DND-41 (cell line): ENCODE results near the gene ZNF445.

Source experiments
- ATAC-seq: fragments of 200-7000 bp; cut with Tn5 transposase; 3 replicates; pipeline ENCODE4 v1.9.1; 2021; ENCODE audit warnings: low read depth; ENCODE audit not compliant: insufficient read depth
- DNase-seq: peaks from one replicate; pipeline ENCODE4 v3.0.0-alpha.2; 2020
- H2AFZ ChIP-seq: 2 replicates; pipeline ENCODE4 v1.6.0; 2012; ENCODE audit warnings: low read depth, low read length
- H3K27ac ChIP-seq: 2 replicates; pipeline ENCODE4 v1.5.1; 2012; ENCODE audit warnings: low read length, inconsistent platforms
- H3K27me3 ChIP-seq: fragments of 200-600 bp; sonication (generic); 2 replicates; pipeline ENCODE4 v1.6.0; 2012; ENCODE audit warnings: low read length, mild to moderate bottlenecking, inconsistent platforms; ENCODE audit not compliant: insufficient read depth, poor library complexity
- H3K36me3 ChIP-seq: 2 replicates; pipeline ENCODE4 v1.5.1; 2012; ENCODE audit warnings: low read length, inconsistent platforms; ENCODE audit not compliant: insufficient read depth
- H3K4me1 ChIP-seq: 2 replicates; pipeline ENCODE4 v1.5.1; 2012; ENCODE audit warnings: mild to moderate bottlenecking, low read length; ENCODE audit not compliant: insufficient read depth
- H3K4me2 ChIP-seq: 2 replicates; pipeline ENCODE4 v1.6.0; 2012; ENCODE audit warnings: mild to moderate bottlenecking, moderate library complexity, low read length, inconsistent platforms; ENCODE audit not compliant: insufficient read depth
- H3K4me3 ChIP-seq, 2 experiments: fragments of 200-600 bp in 1 of 2; shearing (Covaris generic) in 1 of 2; 2 replicates each; pipeline ENCODE4 v1.5.1; 2012 to 2016; ENCODE audit warnings: inconsistent platforms in 2 of 2, low read length in 2 of 2, mild to moderate bottlenecking in 2 of 2, low read depth in 1 of 2, moderate library complexity in 1 of 2
- H3K79me2 ChIP-seq: 2 replicates; pipeline ENCODE4 v1.6.0; 2012; ENCODE audit warnings: low read length, inconsistent platforms; ENCODE audit not compliant: insufficient read depth
- H3K9ac ChIP-seq: 2 replicates; pipeline ENCODE4 v1.6.0; 2012; ENCODE audit warnings: low read depth, mild to moderate bottlenecking, inconsistent platforms, low read length, moderate library complexity
- H3K9me3 ChIP-seq: 2 replicates; pipeline ENCODE4 v1.5.1; 2012; ENCODE audit warnings: low read length, moderate library complexity, mild to moderate bottlenecking, inconsistent platforms; ENCODE audit not compliant: insufficient read depth, severe bottlenecking
- H4K20me1 ChIP-seq: 2 replicates; pipeline ENCODE4 v1.6.0; 2012; ENCODE audit warnings: low read length; ENCODE audit not compliant: insufficient read depth
- EZH2 ChIP-seq: IDR thresholded peaks from 3 replicates; pipeline ENCODE4 v1.6.1; 2012; ENCODE audit warnings: borderline replicate concordance, low read depth, mild to moderate bottlenecking, moderate library complexity, low read length, inconsistent platforms; ENCODE audit not compliant: severe bottlenecking
- TF ChIP-seq, protein P1 (sequence below): IDR thresholded peaks from 2 replicates; pipeline ENCODE4 v1.5.1; 2012; ENCODE audit warnings: borderline replicate concordance, low read length, moderate library complexity, mild to moderate bottlenecking; ENCODE audit not compliant: poor library complexity, severe bottlenecking; ENCODE audit errors: extremely low read depth

Gene ZNF445

DNA sequence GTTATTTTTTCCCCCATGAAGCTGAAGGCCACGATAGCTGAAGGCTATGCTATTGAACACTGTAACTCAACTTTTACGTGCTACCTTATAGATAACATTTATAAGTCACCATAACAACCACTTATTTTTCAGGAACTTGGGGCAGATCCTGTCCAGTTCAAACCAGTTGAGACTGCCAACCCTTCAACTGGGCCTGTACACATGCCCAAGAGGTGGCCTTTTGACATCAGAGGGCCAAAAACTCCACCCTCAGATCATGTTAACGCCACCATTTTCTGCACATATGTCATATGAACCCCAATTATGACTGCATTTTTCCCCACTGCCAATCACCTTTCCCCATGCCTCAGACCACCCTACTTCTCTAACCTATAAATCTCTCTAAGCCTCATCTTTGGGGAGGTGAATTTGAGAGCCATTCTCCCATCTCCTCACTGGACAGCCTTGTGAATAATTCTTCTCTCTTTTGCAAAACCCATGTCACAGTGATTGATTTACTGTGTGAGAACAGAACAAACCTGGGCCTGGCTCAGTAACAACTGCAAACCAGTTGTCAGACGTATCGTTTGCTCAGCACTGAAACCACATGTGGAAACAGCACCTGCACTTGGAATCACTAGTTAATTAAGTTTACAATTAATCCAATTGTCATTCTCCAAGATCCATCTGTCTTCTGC lies 42.5 kb downstream of the ZNF445 start:
- Histone ChIP-seq H4K20me1 (no peaks in the 10 kb centered on the region), H3K9me3 (no peaks in the 10 kb centered on the region), H3K9ac (no peak overlapping the region), H3K4me1 (peaks cover 11% of the 10 kb centered on the region), H3K27me3 (no peaks in the 10 kb centered on the region), H3K27ac (no peak overlapping the region), H3K36me3 (no peaks in the 10 kb centered on the region), H3K4me2 (no peak overlapping the region), H3K4me3 (no peak overlapping the region), H3K79me2 (no peaks in the 10 kb centered on the region), H2AFZ (no peak overlapping the region)
- no peak for TF ChIP-seq EZH2
- TF ChIP-seq, protein P1, sequence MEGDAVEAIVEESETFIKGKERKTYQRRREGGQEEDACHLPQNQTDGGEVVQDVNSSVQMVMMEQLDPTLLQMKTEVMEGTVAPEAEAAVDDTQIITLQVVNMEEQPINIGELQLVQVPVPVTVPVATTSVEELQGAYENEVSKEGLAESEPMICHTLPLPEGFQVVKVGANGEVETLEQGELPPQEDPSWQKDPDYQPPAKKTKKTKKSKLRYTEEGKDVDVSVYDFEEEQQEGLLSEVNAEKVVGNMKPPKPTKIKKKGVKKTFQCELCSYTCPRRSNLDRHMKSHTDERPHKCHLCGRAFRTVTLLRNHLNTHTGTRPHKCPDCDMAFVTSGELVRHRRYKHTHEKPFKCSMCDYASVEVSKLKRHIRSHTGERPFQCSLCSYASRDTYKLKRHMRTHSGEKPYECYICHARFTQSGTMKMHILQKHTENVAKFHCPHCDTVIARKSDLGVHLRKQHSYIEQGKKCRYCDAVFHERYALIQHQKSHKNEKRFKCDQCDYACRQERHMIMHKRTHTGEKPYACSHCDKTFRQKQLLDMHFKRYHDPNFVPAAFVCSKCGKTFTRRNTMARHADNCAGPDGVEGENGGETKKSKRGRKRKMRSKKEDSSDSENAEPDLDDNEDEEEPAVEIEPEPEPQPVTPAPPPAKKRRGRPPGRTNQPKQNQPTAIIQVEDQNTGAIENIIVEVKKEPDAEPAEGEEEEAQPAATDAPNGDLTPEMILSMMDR: no peak
- ATAC-seq (no peak), DNase-seq (no peak)

DNA sequence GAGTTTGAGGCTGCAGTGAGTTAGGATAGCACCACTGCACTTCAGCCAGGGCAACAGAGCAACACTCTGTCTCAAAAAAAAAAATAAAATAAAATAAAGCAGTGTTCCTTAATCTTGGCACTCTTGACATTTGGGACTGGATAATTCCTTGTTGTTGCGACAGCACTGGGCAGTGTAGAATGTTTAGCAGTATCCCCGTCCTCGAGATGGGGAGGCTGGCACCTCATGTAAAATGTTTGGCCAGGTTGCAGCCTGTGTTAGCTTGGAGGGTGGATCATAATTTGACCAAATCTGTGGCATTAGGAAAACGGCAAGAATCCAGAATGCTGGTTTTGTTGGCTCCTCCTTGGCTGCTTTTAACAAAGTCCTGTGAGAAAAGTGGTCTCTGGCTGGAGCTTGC lies 47.0 kb downstream of the ZNF445 start:
- Histone ChIP-seq H3K27ac (no peak overlapping the region), H3K4me1 (no peaks in the 10 kb centered on the region), H2AFZ (no peak overlapping the region), H3K4me3 (no peak overlapping the region), H3K36me3 (no peaks in the 10 kb centered on the region), H3K4me2 (no peak overlapping the region), H3K9me3 (no peaks in the 10 kb centered on the region), H4K20me1 (no peaks in the 10 kb centered on the region), H3K27me3 (no peaks in the 10 kb centered on the region), H3K79me2 (no peaks in the 10 kb centered on the region), H3K9ac (no peak overlapping the region)
- DNase-seq (no peak), ATAC-seq (no peak)
- TF ChIP-seq EZH2: no peak
- TF ChIP-seq, protein P1: no peak

DNA sequence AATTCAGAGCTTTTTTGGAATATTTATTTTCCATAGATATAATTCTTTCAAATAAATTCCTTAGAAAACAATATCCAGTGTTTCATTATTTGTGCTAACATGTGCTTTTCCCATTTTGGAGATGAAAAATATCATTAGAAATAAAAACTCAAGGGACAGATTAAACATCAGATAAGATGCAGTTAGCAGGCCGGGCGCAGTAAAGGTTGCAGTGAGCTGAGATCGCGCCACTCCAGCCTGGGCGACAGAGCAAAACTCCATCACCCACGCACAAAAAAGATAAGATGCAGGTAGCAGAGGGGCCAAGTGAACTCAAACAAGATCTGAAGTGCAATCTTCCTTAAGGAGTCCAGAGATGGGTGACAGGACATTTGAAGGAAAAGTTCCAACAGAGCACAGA lies 48.0 kb downstream of the ZNF445 start:
- no peaks in the 10 kb centered on the region for H4K20me1 ChIP-seq
- no peaks in the 10 kb centered on the region for H3K36me3 ChIP-seq
- no peak overlapping the region for H3K4me2 ChIP-seq
- no peaks in the 10 kb centered on the region for H3K4me1 ChIP-seq
- H2AFZ ChIP-seq: no peak overlapping the region
- H3K9ac ChIP-seq: no peak overlapping the region
- TF ChIP-seq, protein P1: no peak
- TF ChIP-seq EZH2: no peak
- ATAC-seq: no peak
- H3K4me3 ChIP-seq: no peak overlapping the region
- DNase-seq: no peak
- H3K79me2 ChIP-seq: no peaks in the 10 kb centered on the region
- H3K27me3 ChIP-seq: no peaks in the 10 kb centered on the region
- no peaks in the 10 kb centered on the region for H3K9me3 ChIP-seq
- no peak overlapping the region for H3K27ac ChIP-seq
